ENCODE data around the gene MCM9. TPM values are rescaled to one million over a fixed set of nuclear protein-coding genes. Genes with fewer than 3 reads are reported as not detected.

The MCM9 gene
- total RNA-seq, 1 experiment from 2014 or later: 18.6 TPM

- Histone ChIP-seq H3K27me3 (ENCODE audit: insufficient read depth, low read length) (no peaks in the 10 kb centered on the region), H3K14ac (ENCODE audit: insufficient read depth, low read length) (no peak overlapping the region), H2BK15ac (ENCODE audit: low read depth, low read length) (no peak overlapping the region), H3K23ac (ENCODE audit: insufficient read length, low read depth, low read length) (no peak overlapping the region), H3K4me1 (ENCODE audit: insufficient read depth, low read length) (no peaks in the 10 kb centered on the region), H3K56ac (ENCODE audit: insufficient read length, low read depth, low read length) (no peak overlapping the region), H4K20me1 (ENCODE audit: control insufficient read depth, insufficient read depth, insufficient read length) (no peaks in the 10 kb centered on the region), H3K9me3 (ENCODE audit: control insufficient read depth, low read depth, low read length) (no peaks in the 10 kb centered on the region), H3K4ac (ENCODE audit: low read depth, low read length) (no peak overlapping the region), H2BK120ac (ENCODE audit: low read depth, low read length, poor library complexity, severe bottlenecking) (no peak overlapping the region), H2AK5ac (ENCODE audit: insufficient read length, low read length) (no peak overlapping the region), H2BK20ac (ENCODE audit: low read depth, low read length, poor library complexity, severe bottlenecking) (no peak overlapping the region), H4K91ac (ENCODE audit: insufficient read length, low read depth, low read length) (no peak overlapping the region), H3K79me2 (ENCODE audit: insufficient read depth, low read length) (no peaks in the 10 kb centered on the region), H3T11ph (ENCODE audit: low read length) (no peak overlapping the region), H2BK12ac (ENCODE audit: insufficient read length, low read depth, low read length) (no peak overlapping the region), H4K8ac (replicated peaks; ENCODE audit: insufficient read length, low read depth, low read length) (no peak overlapping the region), H4K5ac (ENCODE audit: insufficient read length, low read depth, low read length) (no peak overlapping the region), H3K27ac (ENCODE audit: insufficient read length, low read depth, low read length) (no peak overlapping the region), H3K4me2 (ENCODE audit: insufficient read depth, insufficient read length, low read length) (no peak overlapping the region), H3K23me2 (ENCODE audit: insufficient read length, low read depth, low read length, poor library complexity, severe bottlenecking) (no peaks in the 10 kb centered on the region), H3K9ac (ENCODE audit: extremely low read depth, insufficient read length, low read length) (no peak overlapping the region), H2BK5ac (ENCODE audit: insufficient read length, low read length) (no peak overlapping the region), H3K79me1 (ENCODE audit: insufficient read depth, low read depth, low read length, poor library complexity, severe bottlenecking) (no peaks in the 10 kb centered on the region), H2AFZ (ENCODE audit: low read length) (no peak overlapping the region), H3K18ac (ENCODE audit: insufficient read length, low read depth, low read length) (no peak overlapping the region)
- H3K4me1 Mint-ChIP-seq: no peaks in the 10 kb centered on the region
- no CpG with 5 or more reads among the region's 4 CpGs for WGBS (ENCODE audit: extremely low coverage, insufficient read length, low lambda C conversion rate)
- no peak for TF ChIP-seq CTCF (conservative IDR thresholded peaks at IDR 0.05)
- no peak for DNase-seq
- peaks cover 0 to 4% of the 10 kb centered on the region in 2 experiments; a peak in 4 of 5 replicates for H3K9me3 Mint-ChIP-seq
- H3K27ac Mint-ChIP-seq: no peak overlapping the region
- peaks cover 4 to 6% (median 4%) of the 10 kb centered on the region in 3 experiments; a peak in 6 of 7 replicates for H3K36me3 Mint-ChIP-seq (ENCODE audit: insufficient read depth in 1 of 3, low read depth in 3 of 3)
- no peak overlapping the region for H3K4me3 Mint-ChIP-seq
- no peaks in the 10 kb centered on the region for H3K27me3 Mint-ChIP-seq (ENCODE audit: low read depth)
Observed at GRCh38 chr6:118843685-118844390, 91.1 kb downstream of the MCM9 start.

Data from H9 (cell line).